GM18909 (cell line): ENCODE data around the gene ZSWIM6.
"Not testable (repeated sequence)": the region's sequence is repeated elsewhere in the genome, so short reads cannot be mapped to it uniquely, and the experiment has no call there.

Source experiments
- ATAC-seq: cut with Tn5 transposase; IDR thresholded peaks from one replicate; pipeline ENCODE4 v1.9.1; 2021; ENCODE audit warnings: mild to moderate bottlenecking; ENCODE audit not compliant: unreplicated experiment, poor library complexity

The ZSWIM6 gene

GRCh38 chr5:61402244-61402823 is 70.3 kb downstream of the ZSWIM6 start:
- no peak for ATAC-seq

DNA sequence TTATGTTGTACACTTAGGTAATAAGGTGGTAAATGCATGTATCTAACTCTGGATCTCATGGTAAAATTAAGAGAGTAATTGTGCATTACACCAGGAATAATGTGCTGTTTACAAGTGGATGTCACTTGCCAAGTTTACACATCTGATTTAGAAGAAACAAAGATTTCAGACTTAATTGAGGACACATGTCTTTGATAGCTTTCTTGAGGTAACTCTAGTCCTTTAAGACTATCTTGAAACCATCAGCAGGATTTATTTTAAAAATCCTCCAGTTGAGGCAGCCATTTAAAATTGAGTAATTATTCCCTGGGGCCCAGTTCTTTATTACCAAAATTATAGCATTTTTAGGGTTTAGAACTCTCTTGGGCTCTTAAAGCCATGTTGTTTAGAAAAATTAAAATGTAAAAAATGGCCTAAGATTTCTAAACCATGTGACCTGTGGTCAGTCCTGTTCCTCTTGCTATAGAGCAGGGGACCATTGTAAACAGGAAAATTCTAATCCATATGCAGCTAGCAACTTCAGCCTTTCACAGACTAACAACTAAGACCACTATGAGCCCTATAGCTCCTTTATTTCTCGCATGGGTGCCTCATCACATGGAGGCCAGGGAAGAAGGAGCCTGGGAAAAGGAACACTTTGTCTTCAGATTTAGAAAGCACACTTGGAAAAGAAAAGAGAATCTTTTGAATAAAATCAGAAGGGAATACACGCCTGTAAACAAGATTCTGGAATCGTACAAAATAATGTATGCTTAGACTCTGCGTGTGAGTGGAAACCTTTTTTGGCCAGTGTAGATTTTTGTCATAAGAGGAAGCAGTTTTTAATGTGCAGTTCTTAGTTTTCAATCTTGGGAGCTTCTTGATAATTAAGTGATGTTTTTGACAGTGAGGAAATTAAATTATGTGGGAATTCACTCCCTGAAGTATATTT is 71.2 kb downstream of the ZSWIM6 start:
- ATAC-seq, result no peak

DNA sequence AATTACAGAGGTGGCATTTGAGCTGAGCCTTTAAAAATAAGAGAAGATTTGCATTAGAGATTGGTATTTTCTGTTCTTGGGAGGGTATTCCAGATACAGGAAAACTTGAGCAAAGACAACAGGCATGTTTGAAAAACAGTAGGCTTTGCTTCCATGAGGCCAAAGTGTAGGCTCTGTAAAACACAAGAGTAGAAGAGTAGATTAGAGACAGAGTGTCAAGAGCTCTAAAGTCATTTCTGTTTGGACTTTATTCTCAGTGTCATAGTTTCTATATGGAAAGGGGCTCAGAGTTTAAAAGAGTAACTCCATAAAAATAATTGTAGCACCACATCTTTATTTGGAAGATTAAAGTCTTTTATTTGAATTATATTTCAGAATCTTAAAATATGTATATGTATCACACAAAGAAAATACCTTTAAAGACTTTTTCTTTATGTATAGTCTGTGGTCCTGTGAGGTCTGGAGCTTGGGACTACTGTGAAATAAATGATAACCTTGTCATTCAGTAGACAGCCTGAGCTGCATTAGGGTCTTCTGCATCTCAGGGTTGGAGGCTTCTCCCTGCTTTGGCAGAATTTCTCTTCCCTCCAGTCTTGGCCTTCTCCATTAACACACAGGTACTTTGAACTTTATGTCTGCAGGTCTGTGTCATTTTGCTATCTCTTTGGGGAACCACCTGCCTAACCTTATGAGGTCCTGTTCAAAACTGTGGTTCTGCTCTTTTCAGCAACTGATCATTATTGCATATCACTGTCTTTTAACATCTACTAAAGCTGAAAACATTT is 73.6 kb downstream of the ZSWIM6 start:
- no peak for ATAC-seq

GRCh38 chr5:61406497-61406896 is 74.4 kb downstream of the ZSWIM6 start:
- ATAC-seq, result not testable (repeated sequence)

DNA sequence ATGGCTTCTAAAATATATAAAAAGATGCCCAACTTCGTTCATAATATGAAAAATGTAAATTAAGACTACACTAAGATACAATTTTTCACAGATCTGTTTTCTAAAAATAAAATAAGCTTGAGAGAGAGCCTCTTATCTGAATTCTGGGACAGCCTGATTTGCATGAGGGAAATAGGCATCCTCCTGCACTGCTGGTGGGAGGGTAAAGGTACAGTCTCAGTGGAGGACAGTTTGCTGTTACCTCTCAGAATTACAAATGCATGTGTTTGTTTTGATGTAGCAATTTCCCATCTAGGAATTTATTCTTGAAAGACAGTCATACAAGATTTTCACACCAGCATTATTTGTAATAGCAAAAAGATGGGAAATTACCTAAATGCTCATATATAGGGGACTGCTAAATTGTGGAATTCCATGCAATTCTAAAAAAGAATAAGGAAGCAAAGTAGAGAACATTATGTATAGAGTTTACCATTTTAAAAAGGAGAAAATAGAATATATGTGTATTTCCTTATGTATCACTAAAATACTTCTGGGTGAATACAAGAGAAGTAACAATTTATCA is 75.7 kb downstream of the ZSWIM6 start:
- ATAC-seq, result no peak

DNA sequence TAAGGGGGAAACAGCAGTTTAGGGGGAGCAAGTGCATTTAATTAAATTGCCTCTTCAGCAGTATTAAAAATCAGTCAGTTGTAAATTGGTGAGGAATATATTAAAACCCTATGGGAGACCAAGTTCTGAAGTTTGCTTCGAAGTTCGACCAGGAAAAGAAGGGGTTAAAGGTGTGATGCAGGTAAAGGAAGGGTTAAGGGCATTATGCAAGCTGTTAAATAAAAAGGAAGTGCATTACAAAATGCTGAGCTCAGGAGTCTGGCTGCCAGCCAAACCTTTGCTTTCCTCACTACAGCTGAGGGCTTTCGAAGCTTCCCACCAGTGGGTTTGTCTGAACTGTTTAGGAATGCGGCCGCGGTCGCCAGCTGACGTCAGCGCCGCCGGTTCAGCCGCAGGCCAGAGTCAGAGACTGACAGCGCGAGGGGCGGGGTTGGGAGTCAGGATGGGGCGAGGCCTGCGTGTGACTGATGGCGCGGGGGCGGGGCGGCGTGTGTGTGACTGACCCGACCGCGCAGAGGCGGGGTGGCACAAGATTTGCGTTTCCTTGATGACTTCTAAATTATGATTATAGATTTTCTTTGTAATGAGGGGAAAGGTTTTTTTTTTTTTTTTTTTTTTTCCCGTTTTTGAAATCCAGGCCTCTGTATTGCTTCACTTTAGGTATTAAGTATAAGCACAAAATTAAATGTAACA is 76.6 kb downstream of the ZSWIM6 start:
- peak; percentile 100 for ATAC-seq

GRCh38 chr5:61409568-61409967 is 77.5 kb downstream of the ZSWIM6 start:
- no peak for ATAC-seq

- ATAC-seq, result no peak
Measured at GRCh38 chr5:61410811-61411210, 78.8 kb downstream of the ZSWIM6 start.

GRCh38 chr5:61412361-61412760 is 80.3 kb downstream of the ZSWIM6 start:
- ATAC-seq, result no peak

DNA sequence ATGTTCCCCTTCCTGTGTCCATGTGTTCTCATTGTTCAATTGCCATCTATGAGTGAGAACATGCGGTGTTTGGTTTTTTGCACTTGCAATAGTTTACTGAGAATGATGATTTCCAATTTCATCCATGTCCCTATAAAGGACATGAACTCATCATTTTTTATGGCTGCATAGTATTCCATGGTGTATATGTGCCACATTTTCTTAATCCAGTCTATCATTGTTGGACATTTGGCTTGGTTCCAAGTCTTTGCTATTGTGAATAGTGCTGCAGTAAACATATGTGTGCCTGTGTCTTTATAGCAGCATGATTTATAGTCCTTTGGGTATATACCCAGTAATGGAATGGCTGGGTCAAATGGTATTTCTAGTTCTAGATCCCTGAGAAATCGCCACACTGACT is 81.1 kb downstream of the ZSWIM6 start:
- ATAC-seq, result not testable (repeated sequence)

DNA sequence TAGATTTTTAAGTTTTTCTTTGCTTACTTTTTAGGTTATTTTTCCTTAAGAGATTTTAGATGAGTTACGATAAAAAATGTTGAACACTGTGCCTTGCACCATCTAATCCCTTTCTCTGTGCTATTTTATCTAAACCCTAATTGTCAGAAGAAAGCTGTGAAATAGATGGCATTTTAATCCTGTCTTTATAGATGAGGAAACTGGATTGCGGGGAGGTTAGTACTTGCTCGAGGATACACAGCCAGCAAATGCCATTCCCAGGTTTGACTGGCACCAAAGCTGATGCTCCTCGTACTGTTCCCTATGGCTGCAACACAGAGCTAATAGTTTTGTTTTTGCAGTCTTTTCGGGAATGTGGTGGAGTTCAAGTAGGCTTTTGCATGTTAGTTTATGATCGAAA is 82.7 kb downstream of the ZSWIM6 start:
- no peak for ATAC-seq

GRCh38 chr5:61416010-61416409 is 84.0 kb downstream of the ZSWIM6 start:
- ATAC-seq, result no peak

GRCh38 chr5:61416420-61416819 is 84.4 kb downstream of the ZSWIM6 start:
- ATAC-seq, result no peak

DNA sequence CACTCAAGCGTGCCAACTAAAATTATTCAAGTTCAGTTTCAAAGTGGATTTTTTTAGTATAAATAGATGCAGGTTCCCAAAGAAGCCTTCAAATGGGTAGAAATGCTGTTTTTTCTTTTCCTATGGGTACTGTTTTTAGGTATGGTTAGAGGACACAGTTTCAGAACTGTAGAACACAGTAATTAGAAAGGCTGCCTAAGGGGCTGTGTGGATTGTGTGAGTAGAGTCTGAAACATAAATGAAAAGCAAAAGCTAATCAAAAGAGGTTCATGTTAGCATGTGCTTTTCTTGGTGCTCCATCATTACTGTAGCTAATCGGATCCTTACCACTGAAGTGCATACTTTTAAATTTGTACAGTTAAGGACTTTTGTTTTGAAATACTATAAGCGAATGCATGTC is 85.3 kb downstream of the ZSWIM6 start:
- ATAC-seq, result no peak

- no peak for ATAC-seq
Measured at GRCh38 chr5:61417851-61418250, 85.8 kb downstream of the ZSWIM6 start.

DNA sequence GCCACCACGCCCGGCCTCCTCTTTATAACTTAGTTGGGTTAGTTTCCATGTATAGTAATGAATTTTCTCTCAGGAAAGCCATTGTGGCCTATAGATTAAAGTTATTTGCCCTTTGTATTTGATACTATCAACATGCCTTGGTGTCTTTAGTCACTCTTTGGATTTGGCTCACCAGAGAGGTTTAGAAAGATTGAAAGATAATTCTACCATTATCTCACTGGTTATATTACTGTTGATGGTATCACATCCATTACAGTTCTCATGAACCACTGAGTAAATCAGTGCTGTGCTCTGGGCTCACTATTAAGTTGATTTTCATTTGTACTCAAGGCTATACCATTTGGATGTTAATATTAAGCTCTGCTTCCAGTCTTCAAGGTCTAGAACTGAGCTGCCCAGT is 87.0 kb downstream of the ZSWIM6 start:
- no peak for ATAC-seq

DNA sequence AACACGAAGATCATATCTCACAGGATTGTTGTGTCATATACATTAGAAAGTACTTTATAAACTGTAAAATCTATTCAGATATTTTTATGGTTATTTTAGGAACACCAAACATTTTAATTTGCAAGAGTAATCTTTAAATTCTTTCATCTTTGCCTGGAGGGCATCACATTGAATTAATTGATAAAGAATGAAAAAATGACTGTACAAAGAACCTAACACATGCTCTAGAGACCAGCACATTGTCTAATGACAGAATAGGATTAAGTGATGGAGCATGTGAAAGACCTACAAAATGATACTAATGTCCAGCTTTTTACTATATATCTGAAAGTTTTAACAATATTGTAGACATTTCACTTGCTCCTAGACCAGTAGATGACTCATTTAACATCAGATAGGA is 88.0 kb downstream of the ZSWIM6 start:
- ATAC-seq, result no peak

DNA sequence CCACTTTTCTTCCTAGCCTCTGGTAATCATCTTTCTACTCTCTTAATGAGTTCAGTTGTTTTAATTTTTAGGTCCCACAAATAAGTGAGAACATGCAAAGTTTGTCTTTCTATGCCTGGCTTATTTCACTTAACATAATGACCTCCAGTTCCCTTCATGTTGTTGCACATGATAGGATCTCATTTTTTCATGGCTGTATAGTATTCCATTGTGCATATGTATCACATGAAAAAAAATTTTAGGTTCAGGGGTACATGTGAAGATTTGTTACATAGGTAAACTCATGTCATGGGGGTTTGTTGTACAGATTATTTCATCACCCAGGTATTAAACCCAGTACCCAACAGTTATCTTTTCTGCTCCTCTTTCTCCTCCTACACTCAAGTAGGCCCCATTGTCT is 89.2 kb downstream of the ZSWIM6 start:
- not testable (repeated sequence) for ATAC-seq

- no peak for ATAC-seq
Measured at GRCh38 chr5:61423487-61424145, 91.6 kb downstream of the ZSWIM6 start.

GRCh38 chr5:61425918-61426317 is 93.9 kb downstream of the ZSWIM6 start:
- ATAC-seq, result no peak
